K562 (cell line): ENCODE results near the gene KIF6. TPM values are rescaled to one million over a fixed set of nuclear protein-coding genes. Genes with fewer than 3 reads are reported as not detected.
A peak's percentile ranks its signal among the peaks of the same experiment; 100 is the strongest.

Source experiments
- ATAC-seq: fragments of 200-7000 bp; cut with Tn5 transposase; 3 replicates; pipeline ENCODE4 v1.9.1; 2020; ENCODE audit warnings: moderate library complexity
- BruUV-seq: library from RNA; stranded (reverse); fragments of 400-500 nt; replicated peaks from 2 replicates; lab custom pipeline; 2021; lab: Mats Ljungman, UMichigan
- CTCF ChIA-PET: fragments of 300-600 bp; formaldehyde crosslinking; extraction: SDS; loops from one replicate; lab custom pipeline; 2021; ENCODE audit warnings: low intra/inter-chr PET ratio; lab: Yijun Ruan, JAX
- POLR2A ChIA-PET: fragments of 300-600, 350-650 bp; sonication (Branson Sonifier 250); formaldehyde crosslinking; extraction: SDS; loops from one replicate; lab custom pipeline; 2021; ENCODE audit warnings: antibody characterized with exemption, inconsistent platforms; lab: Yijun Ruan, JAX
- DNase-seq, 4 experiments: peaks; one replicate each; pipeline versions ENCODE4 v3.0.0 to v3.0.0-alpha.2; 2011 to 2018; ENCODE audit warnings: low spot score in 3 of 4, mixed read lengths in 3 of 4; ENCODE audit errors: extremely low read depth in 1 of 4
- FAIRE-seq: peaks from 2 replicates; lab custom pipeline; 2011; peaks lifted over from hg19 to GRCh38; lab: Jason Lieb, UNC
- H2AFZ ChIP-seq: 2 replicates; pipeline ENCODE4 v1.6.0; 2011; ENCODE audit warnings: low read depth, low read length, control low read depth, inconsistent platforms
- H3K27ac ChIP-seq: fragments of 200-600 bp; 3 replicates; pipeline ENCODE4 v1.8.0; 2011; ENCODE audit warnings: low read depth, mild to moderate bottlenecking, control low read depth, inconsistent platforms, low read length, moderate library complexity, mixed read lengths; ENCODE audit errors: extremely low read depth
- H3K27me3 ChIP-seq, 2 experiments: fragments of 300-600 bp in 1 of 2; 2 replicates in 1 of 2; 3 replicates in 1 of 2; pipeline versions ENCODE4 v1.6.0 to v1.8.0; 2011; ENCODE audit warnings: inconsistent platforms in 2 of 2, low read length in 2 of 2, mild to moderate bottlenecking in 1 of 2, mixed read lengths in 1 of 2, moderate library complexity in 1 of 2; ENCODE audit not compliant: control insufficient read depth in 2 of 2, insufficient read depth in 2 of 2
- H3K36me3 ChIP-seq: fragments of 300-600 bp; 3 replicates; pipeline ENCODE4 v1.8.0; 2011; ENCODE audit warnings: mild to moderate bottlenecking, low read length, inconsistent platforms; ENCODE audit not compliant: control insufficient read depth, insufficient read depth
- H3K4me1 ChIP-seq, 2 experiments: fragments of 200-600 bp in 1 of 2; replicated peaks in 1 of 2; 2 replicates in 1 of 2; 3 replicates in 1 of 2; pipeline versions ENCODE4 v1.5.1 to v1.8.0; 2011; ENCODE audit warnings: inconsistent platforms in 2 of 2, low read length in 2 of 2, mild to moderate bottlenecking in 1 of 2, mixed read lengths in 1 of 2, moderate library complexity in 1 of 2; ENCODE audit not compliant: control insufficient read depth in 2 of 2, insufficient read depth in 2 of 2
- H3K4me2 ChIP-seq: 2 replicates; pipeline ENCODE4 v1.6.1; 2011; ENCODE audit warnings: low read length, control low read depth, inconsistent platforms, mixed read lengths; ENCODE audit not compliant: insufficient read depth
- H3K4me3 ChIP-seq: fragments of 200-600 bp; sonication (generic), shearing (Covaris generic); 2 replicates; pipeline ENCODE4 v1.5.1; 2016; ENCODE audit warnings: control low read depth, inconsistent platforms
- H3K79me2 ChIP-seq: fragments of 200-600 bp; 3 replicates; pipeline ENCODE4 v1.8.0; 2011; ENCODE audit warnings: low read length, inconsistent platforms; ENCODE audit not compliant: control insufficient read depth, insufficient read depth
- H3K9ac ChIP-seq, 2 experiments: 2 replicates each; pipeline versions ENCODE4 v1.6.0 to v1.6.1; 2011; ENCODE audit warnings: low read depth in 2 of 2, low read length in 2 of 2, control low read depth in 1 of 2, inconsistent platforms in 1 of 2, mild to moderate bottlenecking in 1 of 2, mixed read lengths in 1 of 2; ENCODE audit not compliant: insufficient read depth in 1 of 2
- H3K9me1 ChIP-seq: one replicate; pipeline ENCODE4 v1.6.0; 2011; ENCODE audit warnings: inconsistent platforms, mild to moderate bottlenecking, low read length, moderate library complexity; ENCODE audit not compliant: control insufficient read depth, insufficient read depth
- H3K9me3 ChIP-seq: replicated peaks from 2 replicates; pipeline ENCODE4 v1.5.1; 2011; ENCODE audit warnings: low read depth, low read length, inconsistent platforms; ENCODE audit not compliant: control insufficient read depth, insufficient read depth
- H4K20me1 ChIP-seq: replicated peaks from 2 replicates; pipeline ENCODE4 v1.6.1; 2011; ENCODE audit warnings: low read length, inconsistent platforms, mixed read lengths; ENCODE audit not compliant: control insufficient read depth, insufficient read depth
- BDP1 ChIP-seq: IDR thresholded peaks from 3 replicates; pipeline ENCODE4 v1.6.1; 2011; ENCODE audit not compliant: insufficient read length, insufficient read depth
- CSDE1 ChIP-seq, 2 experiments: fragments of 450-650 bp; IDR thresholded peaks; 2 replicates each; pipeline ENCODE4 v1.6.1; 2016; ENCODE audit warnings: mild to moderate bottlenecking in 1 of 2
- HDAC6 ChIP-seq: IDR thresholded peaks from 2 replicates; pipeline ENCODE4 v1.6.1; 2012; ENCODE audit warnings: low read depth, mild to moderate bottlenecking, control low read depth, inconsistent platforms, low read length, moderate library complexity
- HNRNPL ChIP-seq: fragments of 200-400 bp; formaldehyde crosslinking; IDR thresholded peaks from 2 replicates; pipeline ENCODE4 v1.6.1; 2017; ENCODE audit warnings: low read depth, mild to moderate bottlenecking, low read length
- ZFP36 ChIP-seq: fragments of 150-350 bp; IDR thresholded peaks from 2 replicates; pipeline ENCODE4 v1.6.1; 2018; ENCODE audit warnings: low read length, low read depth; ENCODE audit not compliant: partially characterized antibody
- ZSCAN29 ChIP-seq: fragments of 450-650 bp; IDR thresholded peaks from 2 replicates; pipeline ENCODE4 v1.6.1; 2017
- WGBS: fragments of 100-300 bp; shearing (Covaris generic); methylation state at CpG from one replicate; pipeline ENCODE4 v1.1.6; 2016; ENCODE audit warnings: low coverage, mixed read lengths; ENCODE audit not compliant: insufficient coverage; ENCODE audit errors: missing lambda C conversion rate; 5-methylcytosine and 5-hydroxymethylcytosine counted together
- in situ Hi-C: fragments of 300-500 bp; cut with MboI; formaldehyde crosslinking; loops from 4 replicates; pipeline ENCODE4 v1.15.0; 2018; ENCODE audit warnings: inconsistent platforms, mixed read lengths
- intact Hi-C: fragments of 100-400 bp; cut with micrococcal nuclease; formaldehyde crosslinking; loops from 2 replicates; pipeline ENCODE4 v1.14.2; 2022
- polyA plus RNA-seq, 8 experiments: library from polyadenylated mRNA; depleted of rRNA in 4 of 8; stranded (reverse) in 5 of 8; unstranded in 3 of 8; fragments of >200 nt; fragmentation: Nextera tagmentation in 2 of 8; fragmentation: Illumina TruSeq in 1 of 8; extraction: Ambion mirVana in 2 of 8; extraction: Trizol in 1 of 8; gene quantifications; 2 replicates each; pipeline versions ENCODE4 v1.2.1 to v1.2.3, GENCODE V29; 2011 to 2014; ENCODE audit warnings: inconsistent platforms in 1 of 8, missing spikeins in 1 of 8
- total RNA-seq, 7 experiments: library from RNA; depleted of rRNA in 6 of 7; stranded (reverse); fragments of >200 nt in 6 of 7; fragmentation: Illumina TruSeq in 2 of 7; extraction: Trizol in 2 of 7; gene quantifications; 2 replicates each; pipeline versions ENCODE4 v1.2.1 to v1.2.3, GENCODE V29; 2011 to 2021; ENCODE audit warnings: low replicate concordance in 1 of 7
- TF ChIP-seq, protein P1 (sequence below): fragments of 450-650 bp; formaldehyde crosslinking; IDR thresholded peaks from 2 replicates; pipeline ENCODE4 v1.4.0; 2020; ENCODE audit warnings: mild to moderate bottlenecking, mixed read lengths

The KIF6 gene
- total and polyA plus RNA-seq, 9 of the 15 experiments (the other 6 are each of a cell fraction or from before 2014, with no cell fraction given) = not detected

DNA sequence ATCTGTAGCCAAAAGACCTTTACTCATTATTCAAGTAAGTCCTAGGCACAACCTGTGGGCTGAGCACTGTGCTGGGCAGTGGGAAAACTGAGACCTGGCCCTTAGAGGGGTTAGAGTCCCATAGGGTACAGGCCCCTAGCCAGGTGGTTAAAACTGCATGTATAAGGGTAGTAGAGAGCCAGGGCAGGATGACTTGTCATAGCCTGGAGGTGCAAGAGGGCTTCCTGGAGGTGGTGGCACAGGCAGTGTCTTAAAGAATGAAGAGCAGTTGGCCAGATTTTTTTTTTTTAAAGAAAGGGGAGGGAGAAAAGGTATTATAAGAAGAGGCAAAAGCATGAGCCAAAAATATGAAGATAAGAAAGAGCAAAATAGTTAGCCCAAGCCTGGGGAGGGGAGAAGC, 226.2 kb downstream of the KIF6 start:
- no peaks in the 10 kb centered on the region for H3K36me3 ChIP-seq
- no peak for DNase-seq
- in situ Hi-C loops (no loop called here), intact Hi-C loops (no loop called here)
- H3K9me1 ChIP-seq = no peaks in the 10 kb centered on the region
- BruUV-seq = no TSS peak
- no peak overlapping the region for H3K4me3 ChIP-seq
- no peaks in the 10 kb centered on the region for H3K79me2 ChIP-seq
- H2AFZ ChIP-seq = no peak overlapping the region
- H3K4me2 ChIP-seq = no peak overlapping the region
- peaks cover 0 to 4% of the 10 kb centered on the region in 2 experiments; a peak in 2 of 5 replicates for H3K27me3 ChIP-seq
- no peaks in the 10 kb centered on the region for H4K20me1 ChIP-seq
- H3K4me1 ChIP-seq = no peaks in the 10 kb centered on the region
- no peaks in the 10 kb centered on the region for H3K9me3 ChIP-seq
- no peak overlapping the region for H3K9ac ChIP-seq
- TF ChIP-seq ZSCAN29 = no peak
- TF ChIP-seq ZFP36 = peak; percentile 51
- no peak for ATAC-seq
- FAIRE-seq = no peak
- CTCF ChIA-PET = no interaction called here
- H3K27ac ChIP-seq = no peak overlapping the region
- POLR2A ChIA-PET = interaction anchor here (0.7 kb wide), 1 partner anchor 9 kb away, joined by 4 read pairs; no protein-coding TSS in a partner anchor

DNA sequence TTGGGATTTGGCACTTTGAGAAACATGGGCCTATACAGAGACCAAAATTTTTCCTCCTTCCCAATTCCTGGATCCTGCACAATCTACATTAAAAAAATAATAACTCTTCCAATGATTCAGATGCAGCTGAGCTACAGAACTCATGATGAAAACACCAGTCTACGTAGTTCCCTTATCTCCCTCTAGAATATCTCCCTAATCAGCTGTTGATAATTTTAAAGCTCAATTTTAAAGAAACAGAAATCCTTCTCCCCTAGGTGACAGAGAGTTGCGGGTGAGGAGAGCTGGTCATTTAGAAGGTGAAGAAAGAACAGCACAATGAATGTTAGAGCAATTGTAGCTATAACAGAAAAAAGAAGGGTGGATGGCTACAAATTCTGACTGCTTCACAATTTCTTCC, 227.1 kb downstream of the KIF6 start:
- FAIRE-seq (no peak), DNase-seq (no peak)
- TF ChIP-seq BDP1 (no peak), HDAC6 (no peak), CSDE1 (IDR thresholded peaks at IDR 0.05) (no peak), HNRNPL (no peak)
- TF ChIP-seq, protein P1, sequence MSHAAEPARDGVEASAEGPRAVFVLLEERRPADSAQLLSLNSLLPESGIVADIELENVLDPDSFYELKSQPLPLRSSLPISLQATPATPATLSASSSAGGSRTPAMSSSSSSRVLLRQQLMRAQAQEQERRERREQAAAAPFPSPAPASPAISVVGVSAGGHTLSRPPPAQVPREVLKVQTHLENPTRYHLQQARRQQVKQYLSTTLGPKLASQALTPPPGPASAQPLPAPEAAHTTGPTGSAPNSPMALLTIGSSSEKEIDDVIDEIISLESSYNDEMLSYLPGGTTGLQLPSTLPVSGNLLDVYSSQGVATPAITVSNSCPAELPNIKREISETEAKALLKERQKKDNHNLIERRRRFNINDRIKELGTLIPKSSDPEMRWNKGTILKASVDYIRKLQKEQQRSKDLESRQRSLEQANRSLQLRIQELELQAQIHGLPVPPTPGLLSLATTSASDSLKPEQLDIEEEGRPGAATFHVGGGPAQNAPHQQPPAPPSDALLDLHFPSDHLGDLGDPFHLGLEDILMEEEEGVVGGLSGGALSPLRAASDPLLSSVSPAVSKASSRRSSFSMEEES (CRISPR knock-in tag) = no peak
- TF ChIP-seq, all 486 proteins: peak for 0
- no peak overlapping the region for H3K9ac ChIP-seq
- 0% methylated on average over 2 of the region's 2 CpGs for WGBS
- no peak overlapping the region for H3K4me3 ChIP-seq
- BruUV-seq = no TSS peak
- CTCF ChIA-PET = no interaction called here
- no peak overlapping the region for H3K4me2 ChIP-seq
- H4K20me1 ChIP-seq = no peaks in the 10 kb centered on the region
- POLR2A ChIA-PET = no interaction called here
- H3K9me1 ChIP-seq = no peaks in the 10 kb centered on the region
- in situ Hi-C loops (no loop called here), intact Hi-C loops (no loop called here)
- no peaks in the 10 kb centered on the region for H3K9me3 ChIP-seq
- no peak for ATAC-seq
- no peaks in the 10 kb centered on the region for H3K4me1 ChIP-seq
- H2AFZ ChIP-seq = no peak overlapping the region
- no peaks in the 10 kb centered on the region for H3K36me3 ChIP-seq
- H3K79me2 ChIP-seq = no peaks in the 10 kb centered on the region
- peaks cover 0 to 4% of the 10 kb centered on the region in 2 experiments; a peak in 2 of 5 replicates for H3K27me3 ChIP-seq
- no peak overlapping the region for H3K27ac ChIP-seq
